GM12878 (cell line): ENCODE results near the gene EFCC1. TPM values are rescaled to one million over a fixed set of nuclear protein-coding genes. Genes with fewer than 3 reads are reported as not detected.
A peak's percentile ranks its signal among the peaks of the same experiment; 100 is the strongest.

Experiments used
- ATAC-seq: fragments of 200-7000 bp; cut with Tn5 transposase; 3 replicates; pipeline ENCODE4 v1.9.1; 2020; ENCODE audit warnings: mild to moderate bottlenecking, moderate library complexity
- BruUV-seq: library from RNA; stranded (reverse); fragments of 400-500 nt; replicated peaks from 2 replicates; lab custom pipeline; 2021; lab: Mats Ljungman, UMichigan
- CTCF ChIA-PET: fragments of 300-600 bp; sonication (Branson Sonifier 250); formaldehyde crosslinking; extraction: SDS; loops from one replicate; lab custom pipeline; 2021; ENCODE audit warnings: inconsistent platforms; lab: Yijun Ruan, JAX
- POLR2A ChIA-PET: fragments of 350-600 bp; formaldehyde crosslinking; extraction: SDS; loops from one replicate; lab custom pipeline; 2021; ENCODE audit warnings: inconsistent platforms; lab: Charles Lee
- RAD21 ChIA-PET: fragments of 300-600 bp; sonication (Branson Sonifier 250); formaldehyde crosslinking; loops from one replicate; lab custom pipeline; 2023; ENCODE audit warnings: antibody characterized with exemption; ENCODE audit not compliant: unreplicated experiment; lab: Charles Lee
- SMC1A ChIA-PET: fragments of 300-600 bp; sonication (Branson Sonifier 250); formaldehyde crosslinking; loops from one replicate; lab custom pipeline; 2023; ENCODE audit not compliant: unreplicated experiment, uncharacterized antibody; lab: Charles Lee
- DNase-seq: peaks from one replicate; pipeline ENCODE4 v3.0.0-alpha.2; 2011; ENCODE audit warnings: low read depth, low spot score
- FAIRE-seq: peaks from 3 replicates; lab custom pipeline; 2011; peaks lifted over from hg19 to GRCh38; lab: Jason Lieb, UNC
- H2AFZ ChIP-seq: 2 replicates; pipeline ENCODE4 v1.6.0; 2011; ENCODE audit warnings: low read depth, low read length, control low read depth; ENCODE audit not compliant: control insufficient read depth
- H3K27ac ChIP-seq: 2 replicates; pipeline ENCODE4 v1.5.1; 2011; ENCODE audit warnings: control low read depth; ENCODE audit not compliant: control insufficient read depth, insufficient read depth
- H3K27me3 ChIP-seq, 2 experiments: replicated peaks in 1 of 2; 2 replicates each; pipeline versions ENCODE4 v1.6.0 to v1.6.1; 2011; ENCODE audit warnings: low read length in 1 of 2; ENCODE audit not compliant: control insufficient read depth in 2 of 2, insufficient read depth in 2 of 2
- H3K36me3 ChIP-seq, 2 experiments: 2 replicates each; pipeline ENCODE4 v1.5.1; 2011; ENCODE audit warnings: low read length in 1 of 2; ENCODE audit not compliant: control insufficient read depth in 2 of 2, insufficient read depth in 2 of 2
- H3K4me1 ChIP-seq: 2 replicates; pipeline ENCODE4 v1.6.1; 2011; ENCODE audit warnings: mild to moderate bottlenecking, low read length, moderate library complexity, mixed read lengths; ENCODE audit not compliant: control insufficient read depth, insufficient read depth
- H3K4me2 ChIP-seq: 2 replicates; pipeline ENCODE4 v1.6.0; 2011; ENCODE audit warnings: control low read depth; ENCODE audit not compliant: control insufficient read depth, insufficient read depth
- H3K4me3 ChIP-seq: fragments of 200-600 bp; sonication (generic); 2 replicates; pipeline ENCODE4 v1.5.1; 2016
- H3K79me2 ChIP-seq: 2 replicates; pipeline ENCODE4 v1.6.0; 2011; ENCODE audit warnings: low read length; ENCODE audit not compliant: control insufficient read depth, insufficient read depth
- H3K9ac ChIP-seq: 2 replicates; pipeline ENCODE4 v1.8.0; 2011; ENCODE audit warnings: low read length, control low read depth, mixed read lengths; ENCODE audit not compliant: control insufficient read depth, insufficient read depth
- H3K9me3 ChIP-seq: replicated peaks from 3 replicates; pipeline ENCODE4 v1.5.1; 2011; ENCODE audit warnings: mild to moderate bottlenecking, low read length; ENCODE audit not compliant: control insufficient read depth, insufficient read depth
- H4K20me1 ChIP-seq: 2 replicates; pipeline ENCODE4 v1.6.0; 2011; ENCODE audit not compliant: control insufficient read depth, insufficient read depth
- ASH2L ChIP-seq: fragments of 300-600, 200-600 bp; sonication (generic); IDR thresholded peaks from 2 replicates; pipeline ENCODE4 v1.6.1; 2017; ENCODE audit warnings: low read depth, mild to moderate bottlenecking, borderline replicate concordance
- CBX3 ChIP-seq: fragments of 200-600 bp; sonication (generic); IDR thresholded peaks from 2 replicates; pipeline ENCODE4 v1.6.1; 2016; ENCODE audit warnings: low read depth, borderline replicate concordance
- CHD4 ChIP-seq: fragments of 200-600 bp; sonication (generic); IDR thresholded peaks from 2 replicates; pipeline ENCODE4 v1.6.1; 2016; ENCODE audit warnings: mild to moderate bottlenecking
- DPF2 ChIP-seq: fragments of 450-650 bp; IDR thresholded peaks from 2 replicates; pipeline ENCODE4 v1.6.1; 2017; ENCODE audit warnings: mild to moderate bottlenecking
- HDAC6 ChIP-seq: fragments of 200-600 bp; sonication (generic); IDR thresholded peaks from one replicate; pipeline ENCODE4 v1.8.0; 2017; ENCODE audit warnings: antibody characterized with exemption; ENCODE audit not compliant: unreplicated experiment
- SMARCA5 ChIP-seq: fragments of 450-650 bp; IDR thresholded peaks from 2 replicates; pipeline ENCODE4 v1.6.1; 2017; ENCODE audit warnings: mild to moderate bottlenecking
- TBL1XR1 ChIP-seq: IDR thresholded peaks from 2 replicates; pipeline ENCODE4 v1.6.1; 2012; ENCODE audit warnings: low read depth, low read length, improper control_type of control experiment
- WGBS: methylation state at CpG from one replicate; pipeline ENCODE4 v1.1.6; 2016; ENCODE audit warnings: low lambda C conversion rate; ENCODE audit not compliant: insufficient replicate concordance, insufficient coverage; ENCODE audit errors: missing lambda C conversion rate; 5-methylcytosine and 5-hydroxymethylcytosine counted together
- in situ Hi-C: fragments of 300-500 bp; cut with MboI; formaldehyde crosslinking; loops from 9 replicates; pipeline ENCODE4 v1.14.3; 2018; ENCODE audit warnings: mixed read lengths
- intact Hi-C: fragments of 100-400 bp; cut with micrococcal nuclease; formaldehyde crosslinking; loops from one replicate; pipeline ENCODE4 v1.14.2; 2022; ENCODE audit not compliant: unreplicated experiment
- polyA plus RNA-seq, 11 experiments: library from polyadenylated mRNA; depleted of rRNA in 4 of 11; unstranded in 6 of 11; stranded (reverse) in 5 of 11; fragments of >200 nt; fragmentation: Nextera tagmentation in 4 of 11; fragmentation: Illumina TruSeq in 1 of 11; extraction: Ambion mirVana in 4 of 11; extraction: Trizol in 1 of 11; gene quantifications; 1 replicate in 1 of 11; 2 replicates in 10 of 11; pipeline versions ENCODE4 v1.2.1 to v1.2.3, GENCODE V29; 2011 to 2016; ENCODE audit warnings: inconsistent platforms in 2 of 11, missing spikeins in 2 of 11, low read depth in 1 of 11
- total RNA-seq, 4 experiments: library from RNA; depleted of rRNA in 3 of 4; stranded (reverse); fragments of >200 nt in 3 of 4; fragmentation: Illumina TruSeq in 1 of 4; extraction: Trizol in 1 of 4; gene quantifications; 2 replicates each; pipeline versions ENCODE4 v1.2.1 to v1.2.3, GENCODE V29; 2013 to 2021
- TF ChIP-seq, protein P1 (sequence below): fragments of 450-650 bp; IDR thresholded peaks from 2 replicates; pipeline ENCODE4 v1.6.1; 2016; ENCODE audit warnings: mild to moderate bottlenecking, moderate library complexity, borderline replicate concordance
- TF ChIP-seq, protein P2 (sequence below): IDR thresholded peaks from 2 replicates; pipeline ENCODE4 v1.6.1; 2011; ENCODE audit warnings: mild to moderate bottlenecking, low read depth, low read length, moderate library complexity; ENCODE audit not compliant: insufficient replicate concordance
- TF ChIP-seq, protein P3 (sequence below): IDR thresholded peaks from 2 replicates; pipeline ENCODE4 v1.6.1; 2012; ENCODE audit warnings: improper control_type of control experiment, low read depth, low read length; ENCODE audit not compliant: insufficient replicate concordance
- TF ChIP-seq, protein P4 (sequence below): fragments of 450-650 bp; IDR thresholded peaks from 2 replicates; pipeline ENCODE4 v1.6.1; 2017; ENCODE audit warnings: low read depth, mild to moderate bottlenecking, moderate library complexity

The EFCC1 gene
- total and polyA plus RNA-seq, 10 of the 15 experiments (the other 5 are each of a cell fraction or from before 2014, with no cell fraction given) = not detected

DNA sequence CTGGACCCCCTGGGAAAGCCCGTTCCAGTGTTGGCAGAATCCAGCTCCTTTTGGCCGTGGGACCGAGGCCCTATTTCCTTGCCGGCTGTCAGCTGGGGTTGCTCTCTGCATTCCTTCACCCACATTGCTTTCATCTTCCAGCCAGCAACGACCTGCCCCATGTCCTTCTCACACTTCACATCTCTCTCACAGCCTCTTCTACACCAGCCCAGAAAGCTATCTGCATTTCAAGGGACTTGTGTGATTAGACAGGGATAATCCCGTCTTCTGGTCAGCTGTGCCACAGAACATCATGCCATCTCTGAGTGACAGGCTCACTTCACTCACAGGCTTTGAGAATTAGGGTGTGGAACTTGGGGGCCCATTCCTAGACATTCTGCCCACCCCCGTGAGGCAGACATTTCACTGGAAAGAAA lies 16.4 kb downstream of the EFCC1 start:
- POLR2A ChIA-PET = interaction anchor here (0.6 to 1.7 kb wide), 4 partner anchors 10 to 104 kb away, joined by 3 to 10 read pairs (median 4); partner anchors contain the start of gene RAB43
- RAD21 ChIA-PET = interaction anchor here (0.9 to 2.4 kb wide), 5 partner anchors 8 to 299 kb away, joined by 4 to 26 read pairs (median 7); a partner anchor contains a TSS
- H3K9ac ChIP-seq = no peak overlapping the region
- SMC1A ChIA-PET = interaction anchor here (0.7 to 2.8 kb wide), 6 partner anchors 9 to 228 kb away, joined by 3 to 22 read pairs (median 8); no protein-coding TSS in a partner anchor
- H3K9me3 ChIP-seq = no peaks in the 10 kb centered on the region
- no peak for FAIRE-seq
- no peak overlapping the region for H3K27ac ChIP-seq
- peak overlapping the region; percentile 23 for H3K4me2 ChIP-seq
- peaks cover 0 to 4% of the 10 kb centered on the region in 2 experiments; a peak in 1 of 4 replicates for H3K27me3 ChIP-seq
- CTCF ChIA-PET = interaction anchor here (1.6 to 4.0 kb wide), 7 partner anchors 9 to 229 kb away, joined by 6 to 39 read pairs (median 14); partner anchors contain the start of gene CFAP92
- peak overlapping the region; percentile 67 for H2AFZ ChIP-seq
- H3K4me1 ChIP-seq = peaks cover 19% of the 10 kb centered on the region
- no peak for DNase-seq
- in situ Hi-C loops = no loop called here
- H4K20me1 ChIP-seq = no peaks in the 10 kb centered on the region
- H3K4me3 ChIP-seq = no peak overlapping the region
- no peaks in the 10 kb centered on the region for H3K79me2 ChIP-seq
- H3K36me3 ChIP-seq = no peaks in the 10 kb centered on the region
- BruUV-seq = no TSS peak
- intact Hi-C loops = no loop called here
- 9% methylated on average over 7 of the region's 7 CpGs for WGBS
- ATAC-seq = no peak
- no peak for TF ChIP-seq ASH2L
- TF ChIP-seq, protein P1, sequence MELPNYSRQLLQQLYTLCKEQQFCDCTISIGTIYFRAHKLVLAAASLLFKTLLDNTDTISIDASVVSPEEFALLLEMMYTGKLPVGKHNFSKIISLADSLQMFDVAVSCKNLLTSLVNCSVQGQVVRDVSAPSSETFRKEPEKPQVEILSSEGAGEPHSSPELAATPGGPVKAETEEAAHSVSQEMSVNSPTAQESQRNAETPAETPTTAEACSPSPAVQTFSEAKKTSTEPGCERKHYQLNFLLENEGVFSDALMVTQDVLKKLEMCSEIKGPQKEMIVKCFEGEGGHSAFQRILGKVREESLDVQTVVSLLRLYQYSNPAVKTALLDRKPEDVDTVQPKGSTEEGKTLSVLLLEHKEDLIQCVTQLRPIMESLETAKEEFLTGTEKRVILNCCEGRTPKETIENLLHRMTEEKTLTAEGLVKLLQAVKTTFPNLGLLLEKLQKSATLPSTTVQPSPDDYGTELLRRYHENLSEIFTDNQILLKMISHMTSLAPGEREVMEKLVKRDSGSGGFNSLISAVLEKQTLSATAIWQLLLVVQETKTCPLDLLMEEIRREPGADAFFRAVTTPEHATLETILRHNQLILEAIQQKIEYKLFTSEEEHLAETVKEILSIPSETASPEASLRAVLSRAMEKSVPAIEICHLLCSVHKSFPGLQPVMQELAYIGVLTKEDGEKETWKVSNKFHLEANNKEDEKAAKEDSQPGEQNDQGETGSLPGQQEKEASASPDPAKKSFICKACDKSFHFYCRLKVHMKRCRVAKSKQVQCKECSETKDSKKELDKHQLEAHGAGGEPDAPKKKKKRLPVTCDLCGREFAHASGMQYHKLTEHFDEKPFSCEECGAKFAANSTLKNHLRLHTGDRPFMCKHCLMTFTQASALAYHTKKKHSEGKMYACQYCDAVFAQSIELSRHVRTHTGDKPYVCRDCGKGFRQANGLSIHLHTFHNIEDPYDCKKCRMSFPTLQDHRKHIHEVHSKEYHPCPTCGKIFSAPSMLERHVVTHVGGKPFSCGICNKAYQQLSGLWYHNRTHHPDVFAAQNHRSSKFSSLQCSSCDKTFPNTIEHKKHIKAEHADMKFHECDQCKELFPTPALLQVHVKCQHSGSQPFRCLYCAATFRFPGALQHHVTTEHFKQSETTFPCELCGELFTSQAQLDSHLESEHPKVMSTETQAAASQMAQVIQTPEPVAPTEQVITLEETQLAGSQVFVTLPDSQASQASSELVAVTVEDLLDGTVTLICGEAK = no peak
- no peak for TF ChIP-seq SMARCA5
- no peak for TF ChIP-seq HDAC6
- TF ChIP-seq CBX3 = no peak
- TF ChIP-seq, protein P2, sequence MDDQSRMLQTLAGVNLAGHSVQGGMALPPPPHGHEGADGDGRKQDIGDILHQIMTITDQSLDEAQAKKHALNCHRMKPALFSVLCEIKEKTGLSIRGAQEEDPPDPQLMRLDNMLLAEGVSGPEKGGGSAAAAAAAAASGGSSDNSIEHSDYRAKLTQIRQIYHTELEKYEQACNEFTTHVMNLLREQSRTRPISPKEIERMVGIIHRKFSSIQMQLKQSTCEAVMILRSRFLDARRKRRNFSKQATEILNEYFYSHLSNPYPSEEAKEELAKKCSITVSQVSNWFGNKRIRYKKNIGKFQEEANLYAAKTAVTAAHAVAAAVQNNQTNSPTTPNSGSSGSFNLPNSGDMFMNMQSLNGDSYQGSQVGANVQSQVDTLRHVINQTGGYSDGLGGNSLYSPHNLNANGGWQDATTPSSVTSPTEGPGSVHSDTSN = no peak
- TF ChIP-seq, protein P3, sequence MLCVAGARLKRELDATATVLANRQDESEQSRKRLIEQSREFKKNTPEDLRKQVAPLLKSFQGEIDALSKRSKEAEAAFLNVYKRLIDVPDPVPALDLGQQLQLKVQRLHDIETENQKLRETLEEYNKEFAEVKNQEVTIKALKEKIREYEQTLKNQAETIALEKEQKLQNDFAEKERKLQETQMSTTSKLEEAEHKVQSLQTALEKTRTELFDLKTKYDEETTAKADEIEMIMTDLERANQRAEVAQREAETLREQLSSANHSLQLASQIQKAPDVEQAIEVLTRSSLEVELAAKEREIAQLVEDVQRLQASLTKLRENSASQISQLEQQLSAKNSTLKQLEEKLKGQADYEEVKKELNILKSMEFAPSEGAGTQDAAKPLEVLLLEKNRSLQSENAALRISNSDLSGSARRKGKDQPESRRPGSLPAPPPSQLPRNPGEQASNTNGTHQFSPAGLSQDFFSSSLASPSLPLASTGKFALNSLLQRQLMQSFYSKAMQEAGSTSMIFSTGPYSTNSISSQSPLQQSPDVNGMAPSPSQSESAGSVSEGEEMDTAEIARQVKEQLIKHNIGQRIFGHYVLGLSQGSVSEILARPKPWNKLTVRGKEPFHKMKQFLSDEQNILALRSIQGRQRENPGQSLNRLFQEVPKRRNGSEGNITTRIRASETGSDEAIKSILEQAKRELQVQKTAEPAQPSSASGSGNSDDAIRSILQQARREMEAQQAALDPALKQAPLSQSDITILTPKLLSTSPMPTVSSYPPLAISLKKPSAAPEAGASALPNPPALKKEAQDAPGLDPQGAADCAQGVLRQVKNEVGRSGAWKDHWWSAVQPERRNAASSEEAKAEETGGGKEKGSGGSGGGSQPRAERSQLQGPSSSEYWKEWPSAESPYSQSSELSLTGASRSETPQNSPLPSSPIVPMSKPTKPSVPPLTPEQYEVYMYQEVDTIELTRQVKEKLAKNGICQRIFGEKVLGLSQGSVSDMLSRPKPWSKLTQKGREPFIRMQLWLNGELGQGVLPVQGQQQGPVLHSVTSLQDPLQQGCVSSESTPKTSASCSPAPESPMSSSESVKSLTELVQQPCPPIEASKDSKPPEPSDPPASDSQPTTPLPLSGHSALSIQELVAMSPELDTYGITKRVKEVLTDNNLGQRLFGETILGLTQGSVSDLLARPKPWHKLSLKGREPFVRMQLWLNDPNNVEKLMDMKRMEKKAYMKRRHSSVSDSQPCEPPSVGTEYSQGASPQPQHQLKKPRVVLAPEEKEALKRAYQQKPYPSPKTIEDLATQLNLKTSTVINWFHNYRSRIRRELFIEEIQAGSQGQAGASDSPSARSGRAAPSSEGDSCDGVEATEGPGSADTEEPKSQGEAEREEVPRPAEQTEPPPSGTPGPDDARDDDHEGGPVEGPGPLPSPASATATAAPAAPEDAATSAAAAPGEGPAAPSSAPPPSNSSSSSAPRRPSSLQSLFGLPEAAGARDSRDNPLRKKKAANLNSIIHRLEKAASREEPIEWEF = no peak
- TF ChIP-seq TBL1XR1 = no peak
- TF ChIP-seq DPF2 = no peak
- TF ChIP-seq, protein P4, sequence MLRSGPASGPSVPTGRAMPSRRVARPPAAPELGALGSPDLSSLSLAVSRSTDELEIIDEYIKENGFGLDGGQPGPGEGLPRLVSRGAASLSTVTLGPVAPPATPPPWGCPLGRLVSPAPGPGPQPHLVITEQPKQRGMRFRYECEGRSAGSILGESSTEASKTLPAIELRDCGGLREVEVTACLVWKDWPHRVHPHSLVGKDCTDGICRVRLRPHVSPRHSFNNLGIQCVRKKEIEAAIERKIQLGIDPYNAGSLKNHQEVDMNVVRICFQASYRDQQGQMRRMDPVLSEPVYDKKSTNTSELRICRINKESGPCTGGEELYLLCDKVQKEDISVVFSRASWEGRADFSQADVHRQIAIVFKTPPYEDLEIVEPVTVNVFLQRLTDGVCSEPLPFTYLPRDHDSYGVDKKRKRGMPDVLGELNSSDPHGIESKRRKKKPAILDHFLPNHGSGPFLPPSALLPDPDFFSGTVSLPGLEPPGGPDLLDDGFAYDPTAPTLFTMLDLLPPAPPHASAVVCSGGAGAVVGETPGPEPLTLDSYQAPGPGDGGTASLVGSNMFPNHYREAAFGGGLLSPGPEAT = no peak
- no peak for TF ChIP-seq CHD4
